GM18858 (cell line): ENCODE results near the gene EXOC6.

ENCODE experiments used
- ATAC-seq: cut with Tn5 transposase; IDR thresholded peaks from one replicate; pipeline ENCODE4 v1.9.1; 2021; ENCODE audit not compliant: unreplicated experiment

The EXOC6 gene

DNA sequence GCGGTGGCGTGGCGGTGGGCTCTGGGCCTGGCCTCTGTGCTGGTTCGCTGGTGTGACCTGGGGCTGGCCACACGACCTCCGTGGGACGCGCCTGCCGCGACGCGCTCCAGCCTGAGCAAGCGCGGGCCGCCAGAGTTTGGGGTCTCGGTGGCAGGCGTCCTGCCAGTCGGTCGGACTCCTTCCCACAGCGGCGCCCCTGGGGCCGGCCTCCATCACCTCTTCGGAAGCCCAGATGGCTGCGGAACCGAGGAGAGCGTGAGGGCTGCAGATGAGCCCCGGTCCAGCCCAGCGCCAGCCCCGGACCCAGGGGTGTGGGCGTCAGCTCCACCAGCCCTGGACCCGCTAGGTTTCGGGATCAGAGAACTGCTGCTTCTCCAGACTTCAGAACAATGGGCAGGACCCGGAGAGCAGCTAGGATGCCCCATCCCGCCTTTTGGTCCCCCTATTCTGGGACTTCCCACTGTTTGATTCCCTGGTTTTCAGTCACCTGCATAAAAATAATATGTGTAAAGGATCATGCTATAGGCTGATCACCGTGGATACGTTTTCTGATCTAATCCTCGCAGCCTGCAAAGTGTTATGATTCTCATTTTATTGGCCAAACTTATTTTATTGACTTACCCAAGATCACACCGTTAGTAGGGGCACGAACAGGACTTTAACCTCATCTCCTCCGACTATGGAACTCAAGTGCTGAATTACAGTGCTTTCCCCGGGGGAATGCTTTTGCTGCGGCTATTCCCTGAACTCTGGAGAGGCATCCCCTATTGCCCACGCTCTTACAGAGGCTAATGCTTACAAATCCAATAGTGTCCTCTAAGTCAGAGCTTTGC is 215.0 kb downstream of the EXOC6 start:
- no peak for ATAC-seq

DNA sequence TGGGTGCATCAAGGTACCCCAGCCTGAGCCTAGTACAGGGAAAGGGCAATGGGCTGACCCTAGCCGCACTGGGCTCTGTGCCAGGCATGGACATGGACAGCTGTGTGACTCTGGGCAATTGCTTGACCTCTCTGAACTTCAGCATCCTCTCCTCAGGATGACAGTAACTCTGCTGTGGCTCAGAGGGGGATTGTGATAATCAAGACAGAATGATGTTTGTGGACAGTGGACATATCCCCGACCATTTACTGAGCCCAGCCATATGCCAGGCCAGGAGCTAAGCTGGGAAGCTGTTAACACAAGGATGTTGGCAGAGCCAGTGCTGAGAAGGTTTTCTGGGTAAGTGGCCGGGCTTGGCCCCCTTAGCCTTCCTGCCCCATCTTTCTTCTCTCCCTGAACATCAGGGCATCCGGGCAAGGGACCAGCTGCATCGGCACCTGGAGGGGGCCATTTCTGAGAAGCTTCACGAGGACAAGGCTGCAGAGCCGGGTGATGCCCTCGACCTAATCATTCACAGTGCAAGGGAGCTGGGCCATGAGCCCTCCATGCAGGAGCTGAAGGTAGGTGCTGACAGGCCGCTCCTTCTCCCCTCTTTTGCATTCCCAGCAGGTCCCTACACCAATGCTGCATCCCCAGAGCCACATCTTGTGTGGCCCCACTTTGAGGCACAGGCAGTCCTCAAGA is 215.8 kb downstream of the EXOC6 start:
- no peak for ATAC-seq

DNA sequence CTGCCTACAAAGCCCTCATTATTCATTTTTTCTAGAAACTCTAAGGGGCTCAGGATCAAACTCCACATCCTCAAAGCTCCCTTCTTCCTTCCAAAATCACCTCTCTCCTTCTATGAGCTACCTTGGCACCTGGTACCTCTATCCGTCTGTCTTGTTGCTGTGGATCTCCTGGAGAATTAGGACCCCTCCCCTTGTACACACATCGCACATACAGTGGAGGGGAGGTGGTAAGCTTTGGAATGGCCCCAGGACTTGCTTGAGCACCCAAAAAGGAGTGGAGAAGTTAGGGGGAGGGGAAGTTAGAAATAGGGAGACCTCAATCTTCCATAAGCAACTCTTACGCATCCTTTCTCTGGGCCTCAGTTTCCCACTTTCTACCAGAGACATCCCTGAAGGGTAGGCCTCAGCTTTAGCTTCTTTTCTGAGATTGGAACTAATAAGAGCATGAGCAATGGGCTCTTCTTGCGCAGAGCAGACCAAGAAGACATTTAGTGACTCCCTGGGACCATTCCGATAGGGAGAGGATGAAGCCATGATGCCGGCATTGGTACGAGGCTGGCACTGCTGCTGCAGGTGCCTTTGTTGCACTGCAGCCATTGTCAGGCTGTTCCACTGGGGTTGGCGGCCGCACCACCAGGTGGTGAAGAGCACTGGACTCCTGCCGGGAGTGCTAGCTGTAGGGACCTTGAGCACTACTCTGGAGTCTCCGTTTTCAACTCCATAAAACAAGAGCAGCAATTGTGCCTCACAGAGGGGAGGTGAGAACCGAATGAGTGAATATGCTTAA is 216.7 kb downstream of the EXOC6 start:
- no peak for ATAC-seq

DNA sequence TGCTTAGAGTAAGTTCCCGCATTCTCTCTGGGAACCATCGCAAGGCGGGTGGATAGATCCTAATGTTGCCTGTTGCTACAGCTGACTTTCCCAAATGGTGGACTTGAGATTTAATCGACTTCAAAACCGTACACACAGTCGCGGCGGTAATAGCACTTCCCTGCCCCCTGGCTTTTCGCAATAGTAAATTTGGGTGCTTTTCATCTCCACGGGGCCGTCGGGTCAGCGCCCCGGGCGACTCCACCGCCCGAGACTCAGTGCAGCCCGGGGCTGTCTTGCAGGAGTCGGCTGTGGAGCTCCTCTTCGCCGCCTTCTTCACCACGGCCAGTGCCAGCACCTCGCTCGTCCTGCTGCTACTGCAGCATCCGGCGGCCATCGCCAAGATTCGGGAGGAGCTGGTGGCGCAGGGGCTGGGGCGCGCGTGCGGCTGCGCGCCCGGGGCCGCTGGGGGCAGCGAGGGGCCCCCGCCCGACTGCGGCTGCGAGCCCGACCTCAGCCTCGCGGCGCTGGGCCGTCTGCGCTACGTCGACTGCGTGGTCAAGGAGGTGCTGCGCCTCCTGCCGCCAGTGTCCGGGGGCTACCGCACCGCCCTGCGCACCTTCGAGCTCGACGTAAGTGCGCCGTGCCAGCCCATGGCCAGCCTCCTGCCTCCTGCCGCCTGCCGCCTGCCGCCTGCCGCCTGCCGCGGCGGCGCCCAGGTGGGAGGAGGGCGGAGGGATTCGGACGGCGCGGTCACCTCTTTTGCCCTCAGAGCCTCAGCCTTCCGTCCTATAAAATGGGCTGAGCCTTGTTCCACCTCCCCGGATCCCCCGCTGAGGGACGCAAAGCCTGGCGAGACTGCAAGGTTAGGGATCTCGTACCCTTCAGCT is 217.6 kb downstream of the EXOC6 start:
- ATAC-seq, result no peak

DNA sequence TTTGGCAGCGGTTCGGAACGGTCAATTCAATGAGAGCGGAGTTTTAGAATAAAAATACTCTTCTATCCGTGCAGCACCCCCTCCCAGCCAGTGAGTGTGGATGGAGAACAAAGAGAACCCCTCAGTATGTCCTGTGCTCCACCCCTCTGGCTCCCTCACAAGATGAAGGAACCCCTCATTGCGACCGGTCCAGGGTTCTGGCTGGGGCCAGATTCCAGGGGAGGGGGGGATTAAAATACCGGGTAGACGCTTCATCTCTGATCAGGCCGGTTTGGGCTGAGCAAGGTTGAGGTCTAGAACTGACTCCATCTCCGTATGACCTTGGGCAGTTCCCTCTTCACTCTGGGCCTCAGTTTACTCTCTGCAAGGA is 218.2 kb downstream of the EXOC6 start:
- ATAC-seq, result no peak

DNA sequence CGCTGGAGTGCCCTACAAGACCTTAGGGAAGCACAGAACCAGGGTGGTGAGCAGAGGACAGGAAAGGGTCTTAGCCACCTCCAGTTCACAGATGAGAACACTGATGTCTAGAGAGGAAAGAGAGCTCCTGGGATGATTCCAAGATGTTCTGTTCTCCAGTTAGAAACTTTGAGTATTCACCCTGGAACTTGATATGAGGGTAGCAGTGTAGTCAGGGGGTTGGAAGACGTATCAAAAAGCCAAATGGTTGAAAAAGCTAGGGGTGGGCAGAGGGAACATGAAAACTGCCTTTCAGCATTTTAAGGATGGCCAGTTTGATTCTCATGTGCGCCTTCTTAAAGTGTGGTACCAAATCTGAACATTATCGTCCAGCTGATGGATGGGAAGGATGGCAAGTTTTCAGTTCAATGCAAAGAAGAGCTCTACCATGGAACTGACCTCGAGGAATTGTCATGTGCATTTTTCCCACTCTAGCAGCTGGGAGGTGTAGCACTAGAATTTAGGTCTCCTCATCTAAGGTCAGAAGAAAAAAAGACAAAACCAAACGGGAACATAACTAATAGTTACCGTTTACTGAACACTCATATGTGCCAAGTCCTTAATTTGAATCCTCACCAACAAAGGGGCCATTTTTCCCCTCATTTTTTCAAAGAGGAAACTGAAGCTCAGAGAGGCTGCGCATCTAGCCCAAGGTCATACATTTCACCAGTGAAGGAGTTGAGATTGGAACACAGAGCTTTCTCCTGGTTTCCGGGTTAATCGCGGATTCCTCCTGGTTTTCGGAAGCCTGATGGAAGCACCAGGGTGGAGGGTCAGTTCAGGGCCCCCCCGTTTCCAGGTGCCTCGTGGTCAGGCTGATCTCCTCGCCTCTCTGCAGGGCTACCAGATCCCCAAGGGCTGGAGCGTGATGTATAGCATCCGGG is 219.4 kb downstream of the EXOC6 start:
- no peak for ATAC-seq

DNA sequence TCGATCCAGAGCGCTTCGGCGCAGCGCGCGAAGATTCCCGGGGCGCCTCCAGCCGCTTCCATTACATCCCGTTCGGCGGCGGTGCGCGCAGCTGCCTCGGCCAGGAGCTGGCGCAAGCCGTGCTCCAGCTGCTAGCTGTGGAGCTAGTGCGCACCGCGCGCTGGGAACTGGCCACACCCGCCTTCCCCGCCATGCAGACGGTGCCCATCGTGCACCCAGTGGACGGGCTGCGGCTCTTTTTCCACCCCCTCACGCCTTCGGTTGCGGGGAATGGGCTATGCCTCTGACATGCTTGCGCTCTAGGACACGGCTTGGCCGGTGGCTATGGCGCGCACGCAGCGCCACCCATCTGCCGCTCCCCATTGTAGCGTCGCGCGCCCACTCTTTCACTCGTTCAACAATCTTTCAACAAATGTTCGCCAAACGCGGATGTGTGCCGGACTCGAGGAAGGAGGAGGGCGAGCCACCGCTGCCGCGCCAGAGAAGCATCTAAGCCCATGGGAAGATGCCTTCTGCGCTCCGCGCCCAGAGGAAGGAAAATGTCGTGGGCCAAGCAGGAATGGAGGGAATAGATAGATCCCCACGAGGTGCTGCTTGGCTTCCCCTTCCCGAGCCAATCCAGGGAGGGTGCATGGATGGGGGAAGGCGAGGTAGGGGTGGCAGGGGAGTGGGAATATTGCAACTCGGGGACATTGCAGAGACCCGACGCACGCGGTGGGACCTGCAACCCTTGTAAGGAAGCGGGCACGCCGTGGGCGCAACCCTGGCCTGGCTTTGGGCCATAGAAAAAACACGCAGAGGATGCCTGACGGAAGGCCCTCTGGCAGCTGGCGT is 220.3 kb downstream of the EXOC6 start:
- no peak for ATAC-seq

DNA sequence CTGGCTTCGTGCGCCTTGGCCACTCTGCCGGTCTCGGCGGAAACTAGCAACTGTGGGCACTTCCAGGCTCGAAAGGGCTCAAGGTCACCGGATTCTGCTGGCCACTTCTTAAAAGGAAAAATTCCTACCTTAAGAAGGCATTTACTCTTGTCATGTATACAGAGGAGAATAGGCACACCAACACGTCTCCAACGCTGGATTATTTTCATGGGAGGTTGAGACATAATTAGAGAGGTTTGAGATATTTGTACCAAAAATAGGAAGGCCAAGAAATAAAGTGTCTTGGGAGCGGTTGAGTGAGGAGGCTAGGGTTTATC is 220.9 kb downstream of the EXOC6 start:
- ATAC-seq, result no peak

DNA sequence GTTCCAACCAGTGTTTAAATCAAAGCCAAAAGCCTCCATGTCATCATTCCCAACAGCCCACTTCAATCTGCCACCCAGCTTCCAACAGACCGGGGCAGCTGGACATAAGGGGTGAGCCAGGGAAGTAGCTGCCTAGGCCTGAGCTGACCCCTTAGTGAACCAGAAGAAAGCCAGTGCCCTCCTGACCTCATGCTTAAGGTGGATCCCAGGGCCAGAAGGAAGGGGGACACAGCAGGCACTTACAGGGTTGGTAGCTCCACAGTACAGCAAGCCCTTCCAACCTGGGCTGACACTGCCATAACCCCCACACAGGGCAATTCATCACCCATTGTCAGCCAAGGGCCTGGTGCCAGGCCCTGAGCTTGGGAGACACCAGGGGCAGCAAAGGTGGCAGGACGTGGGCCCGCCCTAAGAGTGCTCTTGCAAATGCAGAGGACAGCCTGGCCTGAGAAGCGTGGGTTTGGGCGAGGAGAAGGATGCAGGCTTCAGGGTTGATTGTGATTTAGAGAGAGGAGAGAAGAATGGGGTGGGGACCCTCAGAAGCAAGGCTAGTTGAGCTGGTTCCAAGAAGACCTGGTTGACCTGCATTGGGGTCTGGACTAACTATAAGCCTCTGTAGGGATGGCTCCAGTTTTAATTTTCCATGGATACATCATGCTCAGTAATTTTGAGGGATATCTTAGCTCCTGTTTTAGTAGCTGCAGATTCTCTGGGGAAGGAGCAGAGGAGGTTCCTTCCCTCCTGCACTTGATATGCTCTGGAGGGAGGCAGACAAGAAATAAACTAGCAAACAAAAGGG is 222.3 kb downstream of the EXOC6 start:
- ATAC-seq, result no peak

DNA sequence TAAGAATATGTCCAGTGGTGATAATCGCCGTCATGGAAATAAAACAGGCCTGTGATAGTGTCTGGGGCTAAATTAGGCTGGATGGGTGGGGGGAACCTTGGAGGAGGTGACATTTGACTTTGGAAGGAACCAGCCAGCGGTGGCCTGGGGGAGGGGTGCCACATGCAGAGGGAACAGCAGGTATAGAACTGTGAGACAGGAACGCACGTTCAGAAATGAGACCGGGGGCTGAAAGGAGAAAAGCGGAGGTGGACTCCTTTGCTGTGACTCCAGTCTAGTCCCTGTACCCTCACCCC is 222.8 kb downstream of the EXOC6 start:
- no peak for ATAC-seq

DNA sequence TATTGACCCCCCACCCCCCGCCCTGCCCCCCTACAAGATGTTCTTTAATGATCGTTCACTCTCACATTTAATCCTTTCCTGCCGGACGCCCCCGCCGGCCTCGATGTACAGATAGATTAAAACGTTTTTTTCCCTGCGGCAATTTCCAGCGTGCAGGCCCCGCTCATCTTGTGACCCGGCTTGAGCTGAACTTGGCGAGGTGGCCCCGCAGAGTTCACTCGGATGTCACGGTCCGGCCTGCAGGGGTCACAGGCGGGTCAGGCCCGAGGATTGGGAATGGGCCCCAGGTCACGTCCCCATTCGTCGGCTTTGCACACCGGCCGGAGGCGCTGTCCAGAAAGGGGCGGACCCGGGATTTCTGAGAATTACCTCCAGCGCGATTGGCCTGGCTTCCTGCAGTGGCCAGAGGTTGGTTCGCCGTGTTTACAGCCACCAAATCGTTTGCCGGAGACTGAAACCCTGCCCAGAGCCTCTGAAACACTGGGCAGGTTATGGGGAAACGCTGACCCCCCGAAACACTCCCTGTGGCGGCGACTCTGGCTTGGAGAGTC is 223.4 kb downstream of the EXOC6 start:
- no peak for ATAC-seq

DNA sequence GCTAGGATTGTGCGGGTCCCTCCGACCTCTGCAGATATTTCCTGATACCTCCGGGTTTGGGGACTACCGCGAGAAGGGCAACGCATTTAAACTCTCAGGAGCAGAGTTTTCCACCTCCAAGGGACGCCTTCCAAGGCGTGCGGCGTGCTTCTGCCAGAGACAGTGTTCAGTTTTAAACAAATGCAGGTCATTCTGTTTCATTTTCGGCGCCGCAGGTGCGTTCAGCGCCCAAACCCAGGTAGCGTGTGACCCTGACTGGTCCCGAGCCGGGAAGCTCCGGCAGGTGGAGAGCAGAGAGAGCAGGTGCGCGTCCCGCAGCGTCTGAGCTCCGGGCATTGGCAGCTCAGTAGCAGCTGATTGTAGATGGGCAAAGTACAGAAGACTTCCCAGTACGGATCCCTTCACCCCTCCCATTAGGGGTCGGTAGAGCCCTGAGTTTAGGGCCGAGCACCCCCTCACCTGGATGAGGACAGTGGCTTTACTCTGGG is 223.9 kb downstream of the EXOC6 start:
- ATAC-seq, result no peak

DNA sequence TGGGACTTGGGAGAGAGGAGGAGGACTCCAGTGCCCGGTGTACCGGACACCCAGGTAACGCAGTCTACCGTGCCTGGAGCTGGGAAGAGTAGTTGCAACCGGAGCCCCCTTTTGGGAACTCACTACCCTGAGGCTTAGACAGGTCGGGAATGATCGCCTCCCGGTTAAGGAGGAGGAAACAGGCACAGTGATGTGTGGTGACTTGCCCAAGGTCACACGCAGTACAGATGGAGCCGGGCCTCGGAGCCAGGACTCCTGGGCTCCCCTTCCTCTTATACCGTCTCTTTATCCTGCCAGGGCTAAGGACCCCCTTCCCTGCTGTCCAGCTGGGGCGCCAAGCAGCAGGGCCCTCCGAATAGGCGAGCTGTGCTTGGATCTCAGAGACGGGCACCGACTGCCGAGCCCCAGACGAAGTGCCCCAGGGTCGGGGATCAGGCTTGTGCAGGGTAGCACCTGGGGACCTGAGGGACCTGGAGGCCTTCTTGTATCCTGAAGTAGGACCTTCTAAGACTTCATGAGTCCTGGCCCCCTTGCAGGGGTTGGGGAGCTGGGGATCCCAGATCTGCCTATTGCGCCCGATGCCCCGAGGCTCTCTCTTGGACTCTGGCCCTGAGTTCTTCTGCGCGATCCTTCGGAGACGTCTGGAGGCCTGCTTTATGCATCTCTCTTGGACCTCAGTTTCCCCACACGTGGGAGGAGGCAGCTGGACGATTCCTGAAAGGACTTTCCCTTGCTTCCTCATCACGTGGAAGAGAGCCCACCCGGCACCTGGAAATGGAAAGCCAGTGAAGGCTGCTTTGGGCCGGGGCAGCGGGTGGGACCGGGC is 224.6 kb downstream of the EXOC6 start:
- no peak for ATAC-seq

DNA sequence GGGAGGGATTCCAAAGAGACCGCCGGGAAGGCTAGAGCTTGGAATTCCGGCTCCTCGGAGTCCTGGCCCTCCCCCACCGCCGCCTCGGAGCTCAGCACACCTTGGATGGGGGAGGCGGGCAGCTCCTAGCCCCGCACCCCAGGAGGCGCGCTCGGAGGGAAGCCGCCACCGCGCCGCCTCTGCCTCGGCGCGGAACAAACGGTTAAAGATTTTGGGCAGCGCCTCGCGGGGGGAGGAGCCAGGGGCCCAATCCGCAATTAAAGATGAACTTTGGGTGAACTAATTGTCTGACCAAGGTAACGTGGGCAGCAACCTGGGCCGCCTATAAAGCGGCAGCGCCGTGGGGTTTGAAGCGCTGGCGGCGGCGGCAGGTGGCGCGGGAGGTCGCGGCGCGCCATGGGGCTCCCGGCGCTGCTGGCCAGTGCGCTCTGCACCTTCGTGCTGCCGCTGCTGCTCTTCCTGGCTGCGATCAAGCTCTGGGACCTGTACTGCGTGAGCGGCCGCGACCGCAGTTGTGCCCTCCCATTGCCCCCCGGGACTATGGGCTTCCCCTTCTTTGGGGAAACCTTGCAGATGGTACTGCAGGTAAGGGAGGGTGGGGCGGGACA is 225.3 kb downstream of the EXOC6 start, which contains the start of gene CYP26A1:
CYP26A1 (plus strand) TSS at position 355 of the 608 bp plus-strand sequence; CDS start at position 397, 42 bp downstream.
- no peak for ATAC-seq

DNA sequence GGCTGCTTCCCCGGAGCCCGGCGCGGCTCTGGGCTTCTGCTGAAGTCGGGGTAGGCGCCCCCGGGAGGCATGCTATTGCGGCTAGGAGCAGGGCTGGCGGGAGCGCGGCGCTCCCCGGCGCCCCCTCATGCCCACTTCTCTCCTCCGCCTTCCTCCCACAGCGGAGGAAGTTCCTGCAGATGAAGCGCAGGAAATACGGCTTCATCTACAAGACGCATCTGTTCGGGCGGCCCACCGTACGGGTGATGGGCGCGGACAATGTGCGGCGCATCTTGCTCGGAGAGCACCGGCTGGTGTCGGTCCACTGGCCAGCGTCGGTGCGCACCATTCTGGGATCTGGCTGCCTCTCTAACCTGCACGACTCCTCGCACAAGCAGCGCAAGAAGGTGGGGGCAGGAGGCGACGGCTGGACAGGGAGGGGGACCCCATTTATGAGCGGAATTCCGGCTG is 225.9 kb downstream of the EXOC6 start:
- no peak for ATAC-seq

DNA sequence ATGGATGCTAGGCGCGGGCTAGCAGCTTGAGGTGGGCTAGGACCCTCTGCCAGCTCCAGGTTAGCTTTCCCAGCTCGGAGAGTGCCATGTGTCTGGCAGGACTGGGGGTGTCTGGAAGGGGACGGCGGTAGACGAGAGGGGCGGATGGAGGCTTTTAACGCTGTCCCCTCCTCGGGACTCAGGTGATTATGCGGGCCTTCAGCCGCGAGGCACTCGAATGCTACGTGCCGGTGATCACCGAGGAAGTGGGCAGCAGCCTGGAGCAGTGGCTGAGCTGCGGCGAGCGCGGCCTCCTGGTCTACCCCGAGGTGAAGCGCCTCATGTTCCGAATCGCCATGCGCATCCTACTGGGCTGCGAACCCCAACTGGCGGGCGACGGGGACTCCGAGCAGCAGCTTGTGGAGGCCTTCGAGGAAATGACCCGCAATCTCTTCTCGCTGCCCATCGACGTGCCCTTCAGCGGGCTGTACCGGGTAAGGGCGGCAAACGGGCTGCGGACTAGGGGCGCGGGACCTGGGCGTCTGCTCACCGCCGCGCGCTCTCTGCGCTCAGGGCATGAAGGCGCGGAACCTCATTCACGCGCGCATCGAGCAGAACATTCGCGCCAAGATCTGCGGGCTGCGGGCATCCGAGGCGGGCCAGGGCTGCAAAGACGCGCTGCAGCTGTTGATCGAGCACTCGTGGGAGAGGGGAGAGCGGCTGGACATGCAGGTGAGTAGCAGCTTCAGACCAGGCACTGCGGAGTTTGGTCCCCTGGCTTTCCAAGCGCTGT is 226.5 kb downstream of the EXOC6 start:
- ATAC-seq, result no peak
